Neuronal stem cell (in vitro differentiated cells): ENCODE measurements around the gene TEX26.

Source experiments
- DNase-seq: peaks from one replicate; pipeline ENCODE4 v3.0.0-alpha.2; 2013; ENCODE audit warnings: low spot score
- H2AFZ ChIP-seq: one replicate; pipeline ENCODE4 v1.6.1; 2013; ENCODE audit warnings: mild to moderate bottlenecking, low read length, inconsistent platforms
- H2AK5ac ChIP-seq: 2 replicates; pipeline ENCODE4 v1.6.1; 2013; ENCODE audit warnings: low read depth, mild to moderate bottlenecking, inconsistent platforms, low read length, moderate library complexity, mixed read lengths
- H2BK120ac ChIP-seq: 2 replicates; pipeline ENCODE4 v1.6.1; 2013; ENCODE audit warnings: low read depth, mild to moderate bottlenecking, inconsistent platforms, low read length, moderate library complexity, mixed read lengths
- H2BK12ac ChIP-seq: one replicate; pipeline ENCODE4 v1.6.1; 2013; ENCODE audit warnings: low read length, inconsistent platforms
- H2BK15ac ChIP-seq: 2 replicates; pipeline ENCODE4 v1.6.1; 2013; ENCODE audit warnings: mild to moderate bottlenecking, low read length, inconsistent platforms, mixed read lengths
- H2BK5ac ChIP-seq: one replicate; pipeline ENCODE4 v1.6.1; 2013; ENCODE audit warnings: inconsistent platforms, mild to moderate bottlenecking, low read length, moderate library complexity
- H3K14ac ChIP-seq: one replicate; pipeline ENCODE4 v1.6.1; 2013; ENCODE audit warnings: low read length, inconsistent platforms
- H3K18ac ChIP-seq: 2 replicates; pipeline ENCODE4 v1.6.1; 2013; ENCODE audit warnings: low read length, inconsistent platforms
- H3K23ac ChIP-seq: 2 replicates; pipeline ENCODE4 v1.6.1; 2013; ENCODE audit warnings: low read depth, mild to moderate bottlenecking, mixed read lengths, low read length, inconsistent platforms; ENCODE audit not compliant: poor library complexity
- H3K27ac ChIP-seq: replicated peaks from 3 replicates; pipeline ENCODE4 v1.5.1; 2013; ENCODE audit warnings: low read length, inconsistent platforms
- H3K27me3 ChIP-seq, 3 experiments: 2 replicates each; pipeline ENCODE4 v1.6.1; 2013; ENCODE audit warnings: low read length in 3 of 3, mild to moderate bottlenecking in 2 of 3, inconsistent platforms in 1 of 3, low read depth in 1 of 3, mixed read lengths in 1 of 3, moderate library complexity in 1 of 3; ENCODE audit not compliant: control insufficient read depth in 3 of 3, insufficient read depth in 3 of 3
- H3K36me3 ChIP-seq, 2 donors: replicated peaks in 1 of 2; 2 replicates each; pipeline ENCODE4 v1.6.1; 2013; ENCODE audit warnings: low read length in 2 of 2; ENCODE audit not compliant: control insufficient read depth in 2 of 2, insufficient read depth in 2 of 2
- H3K4ac ChIP-seq: 2 replicates; pipeline ENCODE4 v1.6.1; 2013; ENCODE audit warnings: inconsistent platforms, mild to moderate bottlenecking, low read length, moderate library complexity
- H3K4me1 ChIP-seq, 2 donors: 1 replicate in 1 of 2; 2 replicates in 1 of 2; pipeline ENCODE4 v1.6.1; 2013; ENCODE audit warnings: low read length in 2 of 2, low read depth in 1 of 2; ENCODE audit not compliant: control insufficient read depth in 2 of 2, insufficient read depth in 1 of 2
- H3K4me2 ChIP-seq: one replicate; pipeline ENCODE4 v1.6.1; 2013; ENCODE audit warnings: mild to moderate bottlenecking, low read length, inconsistent platforms; ENCODE audit not compliant: insufficient read depth, poor library complexity, severe bottlenecking
- H3K4me3 ChIP-seq, 2 donors: 2 replicates each; pipeline ENCODE4 v1.5.1; 2013; ENCODE audit warnings: low read length in 2 of 2, mild to moderate bottlenecking in 2 of 2, inconsistent platforms in 1 of 2, moderate library complexity in 1 of 2
- H3K79me1 ChIP-seq: one replicate; pipeline ENCODE4 v1.6.1; 2013; ENCODE audit warnings: low read depth, mild to moderate bottlenecking, inconsistent platforms, low read length, moderate library complexity
- H3K9ac ChIP-seq: one replicate; pipeline ENCODE4 v1.6.1; 2013; ENCODE audit warnings: mild to moderate bottlenecking, low read depth, low read length, inconsistent platforms; ENCODE audit not compliant: poor library complexity
- H3K9me3 ChIP-seq, 2 donors: replicated peaks in 1 of 2; 2 replicates each; pipeline versions ENCODE3 to v1.6.1; 2013; ENCODE audit warnings: low read length in 2 of 2, mild to moderate bottlenecking in 2 of 2, inconsistent platforms in 1 of 2, low read depth in 1 of 2, mixed read lengths in 1 of 2, moderate library complexity in 1 of 2; ENCODE audit not compliant: control insufficient read depth in 2 of 2, insufficient read depth in 1 of 2
- H4K8ac ChIP-seq: one replicate; pipeline ENCODE4 v1.6.1; 2013; ENCODE audit warnings: low read depth, mild to moderate bottlenecking, inconsistent platforms, low read length, moderate library complexity
- H4K91ac ChIP-seq: one replicate; pipeline ENCODE4 v1.6.1; 2013; ENCODE audit warnings: low read length, low read depth, mild to moderate bottlenecking, inconsistent platforms; ENCODE audit not compliant: poor library complexity
- WGBS, 2 donors: extraction: QIAGEN DNeasy Blood & Tissue Kit; methylation state at CpG; one replicate each; pipeline ENCODE4 v1.1.7; 2013; ENCODE audit warnings: missing lambda C conversion rate in 2 of 2, mixed read lengths in 1 of 2; ENCODE audit not compliant: insufficient read length in 2 of 2, insufficient replicate concordance in 1 of 2; ENCODE audit errors: extremely low coverage in 2 of 2; 5-methylcytosine and 5-hydroxymethylcytosine counted together

Gene TEX26

GRCh38 chr13:30982506-30982905 lies 50.0 kb downstream of the TEX26 start:
- Histone ChIP-seq H3K14ac (no peak overlapping the region), H3K79me1 (no peaks in the 10 kb centered on the region), H2BK15ac (no peak overlapping the region), H3K27ac (no peak overlapping the region), H3K9ac (no peak overlapping the region), H3K4me1 (peaks cover 5 to 8% of the 10 kb centered on the region in 2 donors), H3K18ac (no peak overlapping the region), H2BK120ac (no peak overlapping the region), H2BK12ac (no peak overlapping the region), H3K4me3 (no peak overlapping the region), H4K91ac (no peak overlapping the region), H3K4me2 (no peak overlapping the region), H2AK5ac (no peak overlapping the region), H2BK5ac (no peak overlapping the region), H3K23ac (no peak overlapping the region), H3K27me3 (no peaks in the 10 kb centered on the region), H4K8ac (no peak overlapping the region), H2AFZ (peak overlapping the region; percentile 51), H3K36me3 (no peaks in the 10 kb centered on the region), H3K9me3 (no peaks in the 10 kb centered on the region), H3K4ac (no peak overlapping the region)
- no peak for DNase-seq
- no CpG with 5 or more reads among the region's 3 CpGs for WGBS, 2 donors

- Histone ChIP-seq H2BK120ac (no peak overlapping the region), H3K4me3 (no peak overlapping the region), H3K14ac (no peak overlapping the region), H3K9ac (no peak overlapping the region), H3K79me1 (no peaks in the 10 kb centered on the region), H4K8ac (no peak overlapping the region), H4K91ac (no peak overlapping the region), H3K36me3 (no peaks in the 10 kb centered on the region), H3K9me3 (no peaks in the 10 kb centered on the region), H2BK15ac (no peak overlapping the region), H2AFZ (peak overlapping the region; percentile 51), H2AK5ac (no peak overlapping the region), H2BK5ac (no peak overlapping the region), H3K4me1 (peaks cover 5 to 6% of the 10 kb centered on the region in 2 donors), H3K4me2 (no peak overlapping the region), H2BK12ac (no peak overlapping the region), H3K23ac (no peak overlapping the region), H3K4ac (no peak overlapping the region), H3K27ac (no peak overlapping the region), H3K27me3 (no peaks in the 10 kb centered on the region), H3K18ac (no peak overlapping the region)
- DNase-seq = no peak
- no CpG with 5 or more reads among the region's 3 CpGs for WGBS, 2 donors
Measured at GRCh38 chr13:30982906-30983305, 50.5 kb downstream of the TEX26 start.

- peaks cover 5 to 6% of the 10 kb centered on the region in 2 donors for H3K4me1 ChIP-seq
- no peaks in the 10 kb centered on the region for H3K9me3 ChIP-seq
- H2BK120ac ChIP-seq = no peak overlapping the region
- no peak overlapping the region for H3K27ac ChIP-seq
- H3K79me1 ChIP-seq = no peaks in the 10 kb centered on the region
- peak overlapping the region; percentile 51 for H2AFZ ChIP-seq
- H2AK5ac ChIP-seq = no peak overlapping the region
- H2BK15ac ChIP-seq = no peak overlapping the region
- no peak overlapping the region for H3K14ac ChIP-seq
- no CpG with 5 or more reads among the region's 4 CpGs for WGBS, 2 donors
- no peak overlapping the region for H3K18ac ChIP-seq
- no peak overlapping the region for H3K23ac ChIP-seq
- no peak for DNase-seq
- no peak overlapping the region for H2BK5ac ChIP-seq
- no peaks in the 10 kb centered on the region for H3K27me3 ChIP-seq
- no peak overlapping the region for H3K4me3 ChIP-seq
- no peak overlapping the region for H3K4me2 ChIP-seq
- H2BK12ac ChIP-seq = no peak overlapping the region
- H4K8ac ChIP-seq = no peak overlapping the region
- no peak overlapping the region for H3K9ac ChIP-seq
- no peak overlapping the region for H3K4ac ChIP-seq
- H3K36me3 ChIP-seq = no peaks in the 10 kb centered on the region
- H4K91ac ChIP-seq = no peak overlapping the region
Measured at GRCh38 chr13:30983431-30983830, 51.0 kb downstream of the TEX26 start.

- H3K9ac ChIP-seq = no peak overlapping the region
- peaks cover 2 to 6% of the 10 kb centered on the region in 2 donors for H3K4me1 ChIP-seq
- H3K4me3 ChIP-seq = no peak overlapping the region
- H3K4me2 ChIP-seq = no peak overlapping the region
- no peak overlapping the region for H2BK5ac ChIP-seq
- H2BK12ac ChIP-seq = no peak overlapping the region
- H2BK15ac ChIP-seq = no peak overlapping the region
- no peak overlapping the region for H2AFZ ChIP-seq
- H2AK5ac ChIP-seq = no peak overlapping the region
- H3K4ac ChIP-seq = no peak overlapping the region
- no peaks in the 10 kb centered on the region for H3K79me1 ChIP-seq
- no CpG with 5 or more reads among the region's 4 CpGs for WGBS, 2 donors
- no peak for DNase-seq
- H3K9me3 ChIP-seq = no peaks in the 10 kb centered on the region
- H3K23ac ChIP-seq = no peak overlapping the region
- H4K91ac ChIP-seq = no peak overlapping the region
- no peak overlapping the region for H2BK120ac ChIP-seq
- no peaks in the 10 kb centered on the region for H3K36me3 ChIP-seq
- H3K27me3 ChIP-seq = no peaks in the 10 kb centered on the region
- no peak overlapping the region for H3K18ac ChIP-seq
- no peak overlapping the region for H4K8ac ChIP-seq
- H3K14ac ChIP-seq = no peak overlapping the region
- H3K27ac ChIP-seq = no peak overlapping the region
Measured at GRCh38 chr13:30984620-30985019, 52.2 kb downstream of the TEX26 start.
